ENCODE measurements around the gene GK. TPM values are rescaled to one million over a fixed set of nuclear protein-coding genes. Genes with fewer than 3 reads are reported as not detected.
"Not testable (repeated sequence)": the region's sequence is repeated elsewhere in the genome, so short reads cannot be mapped to it uniquely, and the experiment has no call there.

The GK gene
- total and polyA plus RNA-seq, 3 donors from 2014 or later: 3.3 to 10.5 (median 5.0) TPM

GRCh38 chrX:30762755-30763154, 109.5 kb downstream of the GK start:
- intact Hi-C loops (cut with DNase I; ENCODE audit: low total_unique reads): no loop called here
- WGBS, 2 donors: 42 to 63% methylated on average over 3 of the region's 3 CpGs
- no peaks in the 10 kb centered on the region for H3K27me3 ChIP-seq
- no peaks in the 10 kb centered on the region for H3K9me3 ChIP-seq
- no peak for TF ChIP-seq POLR2A (IDR thresholded peaks at IDR 0.05)
- no peak for TF ChIP-seq CTCF (IDR thresholded peaks at IDR 0.05)
- H3K36me3 ChIP-seq (ENCODE audit: low read depth, missing control alignments): no peaks in the 10 kb centered on the region
- no peak overlapping the region for H3K4me3 ChIP-seq
- H3K27ac ChIP-seq: no peak overlapping the region
- DNase-seq: no peak
- H3K4me1 ChIP-seq: no peaks in the 10 kb centered on the region

GRCh38 chrX:30773764-30774163, 120.5 kb downstream of the GK start:
- H3K27ac ChIP-seq; DNase-seq; H3K9me3 ChIP-seq; H3K4me1 ChIP-seq; H3K27me3 ChIP-seq; intact Hi-C loops (cut with DNase I; ENCODE audit: low total_unique reads); H3K4me3 ChIP-seq; H3K36me3 ChIP-seq (ENCODE audit: low read depth, missing control alignments): not testable (repeated sequence)
- 87 to 98% methylated on average over 6 to 7 of the region's 7 CpGs for WGBS, 2 donors

- Histone ChIP-seq H3K9me3 (no peaks in the 10 kb centered on the region), H3K4me3 (no peak overlapping the region), H3K27me3 (no peaks in the 10 kb centered on the region), H3K36me3 (ENCODE audit: low read depth, missing control alignments) (no peaks in the 10 kb centered on the region), H3K27ac (no peak overlapping the region), H3K4me1 (no peaks in the 10 kb centered on the region)
- TF ChIP-seq CTCF (IDR thresholded peaks at IDR 0.05) (no peak), POLR2A (IDR thresholded peaks at IDR 0.05) (no peak)
- DNase-seq: no peak
- intact Hi-C loops (cut with DNase I; ENCODE audit: low total_unique reads): no loop called here
Observed at GRCh38 chrX:30777575-30777974, 124.4 kb downstream of the GK start.

- no peak for DNase-seq
- 74 to 97% methylated on average over 3 to 17 of the region's 19 CpGs for WGBS, 2 donors
- intact Hi-C loops (cut with DNase I; ENCODE audit: low total_unique reads): loop anchor here (10.0 kb wide), 1 partner anchor 95 kb away; no protein-coding TSS in a partner anchor
Observed at GRCh38 chrX:30779453-30780030, 126.3 kb downstream of the GK start.

More at GRCh38 chrX:30779453-30780030, 126.3 kb downstream of the GK start:
- H3K4me1 ChIP-seq: no peaks in the 10 kb centered on the region
- H3K4me3 ChIP-seq: no peak overlapping the region
- H3K9me3 ChIP-seq: no peaks in the 10 kb centered on the region
- TF ChIP-seq POLR2A (IDR thresholded peaks at IDR 0.05): no peak
- no peak for TF ChIP-seq CTCF (IDR thresholded peaks at IDR 0.05)
- H3K27ac ChIP-seq: no peak overlapping the region
- no peaks in the 10 kb centered on the region for H3K36me3 ChIP-seq (ENCODE audit: low read depth, missing control alignments)
- H3K27me3 ChIP-seq: no peaks in the 10 kb centered on the region

Small RNAs within 50 kb of the gene (small RNA-seq; reads per million reads assigned to genes)
- gene CKS1BP6: 0 reads per million in 2 donors

Other genes with a start within 250 kb of the GK start
- gene TASL, start 75.7 kb upstream of the GK start, total RNA-seq: under 1 TPM in 1 of 2 donors, not detected in 1; 0.25 TPM
- gene TASL, start 75.7 kb upstream of the GK start, polyA plus RNA-seq (ENCODE audit: insufficient read depth, low read depth, low replicate concordance): 0.66 TPM
- 100 to 1,000 TPM; 166 to 181 TPM for gene TAB3, start 235.8 kb downstream of the GK start, total RNA-seq
- 33.0 TPM for gene TAB3, start 235.8 kb downstream of the GK start, polyA plus RNA-seq (ENCODE audit: insufficient read depth, low read depth, low replicate concordance)

All from testis (tissue), 3 donors.